Hepatocyte (in vitro differentiated cells): ENCODE results near the gene DPYSL3.

ENCODE experiments used
- EZH2 ChIP-seq: fragments of 200-600 bp; sonication (generic); IDR thresholded peaks from 2 replicates; pipeline ENCODE4 v1.6.1; 2016; ENCODE audit warnings: antibody characterized with exemption, mild to moderate bottlenecking, borderline replicate concordance
- EZH2phosphoT487 ChIP-seq: fragments of 200-600 bp; sonication (generic); IDR thresholded peaks from one replicate; pipeline ENCODE4 v1.6.1; 2018; ENCODE audit warnings: antibody characterized with exemption, mild to moderate bottlenecking, low read depth, moderate library complexity; ENCODE audit not compliant: unreplicated experiment, severe bottlenecking
- TF ChIP-seq, protein P1 (sequence below): fragments of 200-600 bp; sonication (generic); IDR thresholded peaks from 2 replicates; pipeline ENCODE4 v1.5.1; 2016; ENCODE audit warnings: antibody characterized with exemption, mild to moderate bottlenecking; ENCODE audit not compliant: poor library complexity

DNA sequence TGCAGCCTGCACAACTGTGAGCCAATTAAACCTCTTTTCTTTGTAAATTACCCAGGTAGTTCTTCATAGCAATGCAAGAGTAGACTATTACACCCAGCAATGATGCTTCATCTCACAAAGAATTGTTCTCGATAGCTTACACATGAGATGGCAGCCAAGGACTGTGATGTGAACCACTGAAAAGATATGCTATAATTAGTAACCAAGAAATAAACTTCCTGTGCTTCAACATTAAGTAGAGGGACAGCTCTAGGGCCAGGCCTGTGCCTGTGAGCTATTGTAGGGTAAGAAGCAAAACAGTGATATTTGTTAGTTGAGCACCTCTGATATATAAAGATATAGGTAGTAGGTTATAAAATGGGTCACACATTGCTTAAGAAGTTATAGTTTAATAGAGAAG is 41.8 kb upstream of the DPYSL3 start:
- TF ChIP-seq, protein P1, sequence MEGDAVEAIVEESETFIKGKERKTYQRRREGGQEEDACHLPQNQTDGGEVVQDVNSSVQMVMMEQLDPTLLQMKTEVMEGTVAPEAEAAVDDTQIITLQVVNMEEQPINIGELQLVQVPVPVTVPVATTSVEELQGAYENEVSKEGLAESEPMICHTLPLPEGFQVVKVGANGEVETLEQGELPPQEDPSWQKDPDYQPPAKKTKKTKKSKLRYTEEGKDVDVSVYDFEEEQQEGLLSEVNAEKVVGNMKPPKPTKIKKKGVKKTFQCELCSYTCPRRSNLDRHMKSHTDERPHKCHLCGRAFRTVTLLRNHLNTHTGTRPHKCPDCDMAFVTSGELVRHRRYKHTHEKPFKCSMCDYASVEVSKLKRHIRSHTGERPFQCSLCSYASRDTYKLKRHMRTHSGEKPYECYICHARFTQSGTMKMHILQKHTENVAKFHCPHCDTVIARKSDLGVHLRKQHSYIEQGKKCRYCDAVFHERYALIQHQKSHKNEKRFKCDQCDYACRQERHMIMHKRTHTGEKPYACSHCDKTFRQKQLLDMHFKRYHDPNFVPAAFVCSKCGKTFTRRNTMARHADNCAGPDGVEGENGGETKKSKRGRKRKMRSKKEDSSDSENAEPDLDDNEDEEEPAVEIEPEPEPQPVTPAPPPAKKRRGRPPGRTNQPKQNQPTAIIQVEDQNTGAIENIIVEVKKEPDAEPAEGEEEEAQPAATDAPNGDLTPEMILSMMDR: no peak
- TF ChIP-seq EZH2 (no peak), EZH2phosphoT487 (no peak)
